Gastroesophageal sphincter (tissue), 4 donors: ENCODE measurements around the gene PDE2A. TPM values are rescaled to one million over a fixed set of nuclear protein-coding genes. Genes with fewer than 3 reads are reported as not detected.

ENCODE experiments used
- ATAC-seq: fragments of 150-250 bp; one replicate; pipeline ENCODE4 v1.9.1; 2016; ENCODE audit warnings: mild to moderate bottlenecking, moderate library complexity
- H3K27ac ChIP-seq, 4 donors: fragments of 200-600 bp; sonication (generic) in 3 of 4; 1 replicate in 3 of 4; 2 replicates in 1 of 4; pipeline ENCODE4 v1.5.1; 2016 to 2019
- H3K27me3 ChIP-seq: fragments of 200-600 bp; sonication (generic); one replicate; pipeline ENCODE4 v1.5.1; 2019
- H3K36me3 ChIP-seq, 2 donors: fragments of 200-600 bp; sonication (generic); one replicate each; pipeline ENCODE4 v1.5.1; 2019; ENCODE audit warnings: control low read depth in 1 of 2
- H3K4me1 ChIP-seq, 3 donors: fragments of 200-600 bp; sonication (generic); 1 replicate in 2 of 3; 2 replicates in 1 of 3; pipeline ENCODE4 v1.5.1; 2016 to 2019; ENCODE audit warnings: control low read depth in 2 of 3
- H3K4me3 ChIP-seq, 2 donors: fragments of 200-600 bp; sonication (generic); one replicate each; pipeline ENCODE4 v1.5.1; 2019; ENCODE audit warnings: mild to moderate bottlenecking in 1 of 2, moderate library complexity in 1 of 2
- H3K9me3 ChIP-seq, 3 donors: fragments of 200-600 bp; sonication (generic); one replicate each; pipeline ENCODE4 v1.5.1; 2017 to 2019; ENCODE audit warnings: control low read depth in 2 of 3
- CTCF ChIP-seq, 4 experiments: fragments of 200-600 bp in 2 of 4; fragments of 450-650 bp in 2 of 4; sonication (generic) in 1 of 4; IDR thresholded peaks; one replicate each; pipeline ENCODE4 v1.5.1; 2017 to 2019; ENCODE audit warnings: antibody characterized with exemption in 4 of 4, mild to moderate bottlenecking in 2 of 4, moderate library complexity in 2 of 4
- EP300 ChIP-seq: sonication (generic); formaldehyde crosslinking; IDR thresholded peaks from one replicate; pipeline ENCODE4 v1.6.1; 2017; ENCODE audit warnings: antibody characterized with exemption, mild to moderate bottlenecking
- POLR2A ChIP-seq, 2 donors: fragments of 450-650 bp; IDR thresholded peaks; one replicate each; pipeline ENCODE4 v1.6.1; 2017; ENCODE audit warnings: antibody characterized with exemption in 2 of 2, mild to moderate bottlenecking in 2 of 2, moderate library complexity in 1 of 2
- POLR2AphosphoS5 ChIP-seq: sonication (generic); formaldehyde crosslinking; IDR thresholded peaks from one replicate; pipeline ENCODE4 v1.6.1; 2017; ENCODE audit warnings: antibody characterized with exemption
- whole genome bisulfite sequencing, 2 donors: methylation state at CpG; one replicate each; pipeline ENCODE4 v1.1.5; 2018; ENCODE audit warnings: low coverage in 1 of 2; 5-methylcytosine and 5-hydroxymethylcytosine counted together
- total RNA-seq, 4 donors: library from RNA; depleted of rRNA; stranded (reverse); fragments of >200 nt; gene quantifications; one replicate each; pipeline ENCODE4 v1.1.0, GENCODE V29; 2016

The PDE2A gene
- total RNA-seq, 4 donors from 2014 or later: 31.6 to 54.2 (median 35.4) TPM

- TF ChIP-seq POLR2AphosphoS5 (no peak), CTCF (IDR thresholded peaks at IDR 0.05) (no peak), EP300 (no peak), POLR2A (IDR thresholded peaks at IDR 0.05) (no peak)
- no peak for ATAC-seq
- H3K4me3 ChIP-seq: no peak overlapping the region
- no peaks in the 10 kb centered on the region for H3K4me1 ChIP-seq
- H3K27me3 ChIP-seq: no peaks in the 10 kb centered on the region
- H3K27ac ChIP-seq: no peak overlapping the region
- no peaks in the 10 kb centered on the region for H3K9me3 ChIP-seq
- WGBS, 2 donors: 95 to 100% methylated on average over 1 to 12 of the region's 19 CpGs
- peaks cover 0 to 100% of the 10 kb centered on the region in 2 donors for H3K36me3 ChIP-seq
Observed at GRCh38 chr11:72693271-72693968, 19.2 kb upstream of the PDE2A start.

- peaks cover 0 to 1% (median 0%) of the 10 kb centered on the region in 3 donors for H3K4me1 ChIP-seq
- H3K36me3 ChIP-seq: peaks cover 0 to 100% of the 10 kb centered on the region in 2 donors
- H3K9me3 ChIP-seq: no peaks in the 10 kb centered on the region
- no peaks in the 10 kb centered on the region for H3K27me3 ChIP-seq
- 68 to 91% methylated on average over 3 to 5 of the region's 9 CpGs for WGBS, 2 donors
- no peak for ATAC-seq
- TF ChIP-seq EP300: no peak
- TF ChIP-seq POLR2A (IDR thresholded peaks at IDR 0.05): no peak
- no peak for TF ChIP-seq CTCF (IDR thresholded peaks at IDR 0.05)
- no peak for TF ChIP-seq POLR2AphosphoS5
- H3K4me3 ChIP-seq: no peak overlapping the region
- H3K27ac ChIP-seq: no peak overlapping the region
Observed at GRCh38 chr11:72692498-72693237, 18.4 kb upstream of the PDE2A start.

- 68 to 100% methylated on average over 3 of the region's 4 CpGs for WGBS, 2 donors
- no peak for ATAC-seq
- Histone ChIP-seq H3K9me3 (no peaks in the 10 kb centered on the region), H3K27me3 (no peaks in the 10 kb centered on the region), H3K4me3 (no peak overlapping the region), H3K4me1 (peaks cover 0 to 20% (median 16%) of the 10 kb centered on the region in 3 donors), H3K36me3 (peaks cover 0 to 97% of the 10 kb centered on the region in 2 donors), H3K27ac (no peak overlapping the region)
- no peak for TF ChIP-seq EP300
- no peak for TF ChIP-seq POLR2AphosphoS5
- no peak for TF ChIP-seq CTCF (IDR thresholded peaks at IDR 0.05)
- TF ChIP-seq POLR2A (IDR thresholded peaks at IDR 0.05): no peak
Observed at GRCh38 chr11:72690166-72690565, 15.9 kb upstream of the PDE2A start.

- H3K27me3 ChIP-seq: no peaks in the 10 kb centered on the region
- peaks cover 0 to 95% of the 10 kb centered on the region in 2 donors for H3K36me3 ChIP-seq
- no peak overlapping the region for H3K4me3 ChIP-seq
- H3K27ac ChIP-seq: peak overlapping the region in 3 of 4 donors; percentile 1 to 31 (median 8)
- H3K4me1 ChIP-seq: peaks cover 0 to 32% (median 28%) of the 10 kb centered on the region in 3 donors
- no peak for TF ChIP-seq POLR2AphosphoS5
- TF ChIP-seq CTCF (IDR thresholded peaks at IDR 0.05): peak in 1 of 4 experiments; percentile 16
- TF ChIP-seq POLR2A (IDR thresholded peaks at IDR 0.05): no peak
- no peak for TF ChIP-seq EP300
- ATAC-seq: no peak
- WGBS, 2 donors: 48% methylated on average over 3 of the region's 7 CpGs; no CpG with 5 or more reads in 1 of the 2 donors
- H3K9me3 ChIP-seq: no peaks in the 10 kb centered on the region
Observed at GRCh38 chr11:72688929-72689328, 14.7 kb upstream of the PDE2A start.
